ENCODE measurements around the gene UGT3A2. TPM values are rescaled to one million over a fixed set of nuclear protein-coding genes. Genes with fewer than 3 reads are reported as not detected.

The UGT3A2 gene, protein sequence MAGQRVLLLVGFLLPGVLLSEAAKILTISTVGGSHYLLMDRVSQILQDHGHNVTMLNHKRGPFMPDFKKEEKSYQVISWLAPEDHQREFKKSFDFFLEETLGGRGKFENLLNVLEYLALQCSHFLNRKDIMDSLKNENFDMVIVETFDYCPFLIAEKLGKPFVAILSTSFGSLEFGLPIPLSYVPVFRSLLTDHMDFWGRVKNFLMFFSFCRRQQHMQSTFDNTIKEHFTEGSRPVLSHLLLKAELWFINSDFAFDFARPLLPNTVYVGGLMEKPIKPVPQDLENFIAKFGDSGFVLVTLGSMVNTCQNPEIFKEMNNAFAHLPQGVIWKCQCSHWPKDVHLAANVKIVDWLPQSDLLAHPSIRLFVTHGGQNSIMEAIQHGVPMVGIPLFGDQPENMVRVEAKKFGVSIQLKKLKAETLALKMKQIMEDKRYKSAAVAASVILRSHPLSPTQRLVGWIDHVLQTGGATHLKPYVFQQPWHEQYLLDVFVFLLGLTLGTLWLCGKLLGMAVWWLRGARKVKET
- total RNA-seq, result not detected

DNA sequence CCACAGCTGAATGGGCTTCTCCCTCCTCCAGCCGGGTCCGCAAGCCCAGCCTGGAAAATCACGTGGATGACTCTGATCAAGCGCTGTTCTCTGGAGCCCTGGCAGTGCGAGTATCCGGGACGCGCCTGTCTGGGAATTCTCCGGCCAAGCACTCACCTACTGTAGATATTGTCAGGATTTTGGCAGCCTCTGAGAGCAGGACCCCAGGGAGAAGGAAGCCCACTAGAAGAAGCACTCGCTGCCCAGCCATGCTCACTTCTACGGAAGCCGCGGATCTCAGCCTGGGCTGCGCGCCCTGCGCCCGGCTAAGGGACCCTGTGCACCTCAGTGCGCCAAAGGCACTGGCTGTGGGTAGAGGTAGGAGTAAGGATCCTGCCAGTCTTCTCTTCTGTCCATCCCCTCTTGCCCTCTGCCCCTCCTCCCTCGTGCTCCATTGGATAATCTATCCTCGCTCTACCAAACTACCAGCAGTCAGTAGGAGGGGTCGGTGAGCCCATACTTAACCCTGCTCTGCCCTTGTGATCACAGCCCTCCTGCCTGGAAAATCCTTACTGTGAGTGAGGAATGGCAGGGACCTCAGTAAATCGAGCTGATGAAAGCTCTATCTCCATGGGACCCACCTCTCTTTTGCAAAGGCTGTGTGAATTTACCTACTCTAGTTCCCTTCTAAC, at the start of gene UGT3A2:
UGT3A2 (minus strand) TSS at position 343 of the 671 bp plus-strand sequence; CDS start at position 250, 93 bp downstream.
- no peak for DNase-seq

- DNase-seq, result no peak
These were observed 44.6 kb upstream of the UGT3A2 start for GRCh38 chr5:36111238-36111637.

DNA sequence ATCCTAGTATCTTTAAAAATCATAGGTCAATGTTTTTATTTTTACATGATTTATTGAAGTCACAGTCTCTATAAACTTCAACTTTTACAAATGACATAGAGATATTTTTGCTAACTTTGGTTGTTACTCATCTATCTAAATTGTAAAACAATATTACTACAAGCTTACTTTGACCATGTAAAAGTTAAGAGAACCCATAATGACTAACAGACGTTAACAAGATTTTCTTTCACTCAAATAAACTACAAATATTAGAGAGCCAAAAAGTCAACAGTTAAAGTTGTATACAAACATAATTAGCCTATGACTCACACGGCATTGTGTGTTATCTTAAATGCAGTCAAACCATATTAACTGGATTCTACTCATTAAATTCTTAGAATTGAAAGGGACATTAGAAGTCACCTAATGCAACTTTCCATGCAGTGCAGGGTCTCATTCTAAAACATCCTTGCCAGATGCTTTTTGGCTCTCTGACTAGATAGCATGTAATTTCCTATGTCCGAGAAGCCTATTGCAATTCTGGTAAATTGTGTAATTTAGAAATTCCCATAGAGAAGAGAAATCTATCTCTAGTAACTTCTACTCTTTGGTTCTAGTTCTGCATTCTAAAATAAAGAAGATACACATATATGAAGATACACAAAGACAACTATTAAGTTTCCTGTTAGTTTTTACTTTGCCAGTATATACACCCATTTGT, 42.2 kb upstream of the UGT3A2 start:
- no peak for DNase-seq

DNA sequence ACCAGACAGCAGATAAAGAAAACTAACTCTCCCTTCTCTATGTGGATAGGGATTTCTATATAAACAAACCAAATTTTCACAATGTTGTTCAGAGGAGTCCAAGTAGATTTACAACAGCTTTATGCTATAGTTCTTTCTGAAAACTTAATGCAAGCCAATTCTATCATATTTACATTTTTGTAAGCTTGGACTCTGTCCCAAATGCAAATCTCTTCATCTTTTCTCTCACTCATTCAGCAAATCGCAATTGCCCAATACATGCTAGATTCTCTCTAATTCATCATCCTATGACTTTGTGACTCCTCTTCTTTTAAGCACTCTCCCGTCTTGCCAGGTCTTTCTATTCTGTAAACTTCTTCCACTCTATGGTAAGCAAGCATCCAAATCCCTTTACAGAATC, 39.1 kb upstream of the UGT3A2 start:
- DNase-seq, result no peak

- no peak for DNase-seq
These were observed 33.1 kb upstream of the UGT3A2 start for GRCh38 chr5:36099748-36100147.

DNA sequence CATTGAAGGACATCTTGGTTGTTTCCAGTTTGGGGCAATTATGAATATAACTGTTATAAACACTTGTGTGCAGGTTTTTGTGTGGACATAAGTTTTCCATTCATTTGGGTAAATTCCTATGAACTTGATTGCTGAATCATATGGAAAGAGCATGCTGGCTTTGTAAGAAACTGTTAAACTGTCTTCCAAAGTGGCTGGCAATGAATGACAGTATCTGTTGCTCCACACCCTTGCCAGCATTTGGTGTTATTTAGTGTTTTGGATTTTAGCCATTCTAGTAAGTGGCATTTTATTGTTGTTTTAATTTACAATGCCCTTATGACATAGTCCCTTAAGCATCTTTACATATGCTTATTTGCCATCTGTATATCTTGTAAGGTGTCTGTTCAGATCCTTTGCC, 29.8 kb upstream of the UGT3A2 start:
- no peak for DNase-seq

DNA sequence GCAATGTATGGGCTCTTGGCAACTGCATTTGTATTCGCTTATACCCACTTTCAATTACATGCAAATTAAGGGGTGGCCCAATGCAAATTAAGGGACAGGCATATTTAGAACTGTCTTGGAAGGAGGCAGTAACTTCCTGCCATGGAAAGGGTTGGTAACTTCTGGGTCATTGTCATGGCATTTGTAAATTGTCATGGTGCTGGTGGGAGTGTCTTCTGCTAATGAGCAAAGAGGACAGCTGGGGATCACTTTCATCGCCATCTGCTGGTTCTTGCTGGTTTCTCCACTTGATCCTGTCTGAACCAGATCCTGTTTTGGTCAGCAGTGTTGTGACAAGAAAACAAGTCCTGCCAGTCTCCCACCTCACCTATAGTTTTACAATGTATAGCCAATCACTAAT, 23.3 kb upstream of the UGT3A2 start:
- DNase-seq, result no peak

GRCh38 chr5:36079200-36079781, 12.6 kb upstream of the UGT3A2 start:
- DNase-seq, result no peak

DNA sequence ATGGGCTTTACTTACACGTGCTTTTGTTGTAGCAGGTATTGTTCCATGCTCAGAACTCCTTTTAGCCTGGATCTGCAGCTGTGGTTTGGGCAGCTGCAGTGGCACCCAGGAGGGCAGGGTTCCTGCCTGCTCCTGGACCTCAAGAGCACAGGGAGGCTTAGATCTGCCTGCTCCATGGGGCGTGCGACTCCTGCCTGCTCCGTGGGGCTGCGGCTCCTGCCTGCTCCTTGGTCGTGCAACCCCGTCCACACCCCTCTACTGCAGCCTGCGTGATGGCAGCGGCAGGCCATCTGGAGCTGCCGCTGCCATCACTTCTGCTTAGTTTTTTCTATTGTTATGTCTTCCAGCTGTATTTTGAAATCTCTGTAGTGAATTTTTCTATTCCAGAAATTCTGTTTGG, 11.7 kb upstream of the UGT3A2 start:
- no peak for DNase-seq

- DNase-seq, result no peak
These were observed 7.0 kb upstream of the UGT3A2 start for GRCh38 chr5:36073595-36074216.

DNA sequence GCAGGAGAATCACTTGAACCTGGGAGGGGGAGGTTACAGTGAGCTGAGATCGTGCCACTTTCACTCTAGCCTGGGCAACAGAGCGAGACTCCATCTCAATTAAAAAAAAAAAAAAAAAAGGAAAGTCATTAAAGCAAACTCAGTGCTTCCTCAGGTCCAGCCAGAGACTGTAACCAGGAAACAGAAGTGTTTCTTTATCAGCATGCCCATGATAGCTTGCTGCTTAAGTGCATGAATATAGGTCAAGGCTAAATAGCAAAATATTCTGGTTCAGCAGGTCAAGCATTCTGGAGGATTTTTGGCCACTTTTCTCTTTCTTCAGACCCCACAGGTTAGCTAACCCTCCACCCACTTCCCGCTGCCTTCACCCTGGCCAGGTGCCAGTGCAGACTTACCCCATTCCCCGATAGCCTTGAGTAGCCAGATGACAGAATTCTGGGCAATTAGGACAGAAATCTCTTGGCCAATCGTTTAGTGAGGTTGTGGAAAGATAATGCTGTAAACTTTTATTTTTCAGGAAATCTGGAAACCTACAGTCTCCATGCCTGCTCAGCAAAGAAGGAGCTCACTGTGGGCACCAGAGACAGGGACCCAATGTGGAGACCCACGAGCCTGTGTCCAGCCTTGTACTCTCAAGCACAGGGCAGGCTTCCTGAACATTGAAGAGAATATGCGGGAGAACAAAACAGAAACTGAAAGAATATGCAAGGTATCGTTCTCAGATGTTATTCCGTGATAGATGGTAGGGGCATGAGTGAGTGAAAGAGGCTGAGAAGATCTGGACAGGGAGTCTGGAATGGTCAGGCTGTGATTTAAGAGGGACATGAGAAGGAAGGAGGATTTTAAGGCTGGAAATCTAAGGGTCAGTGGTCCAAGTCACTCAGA, 4.2 kb upstream of the UGT3A2 start:
- DNase-seq, result no peak

DNA sequence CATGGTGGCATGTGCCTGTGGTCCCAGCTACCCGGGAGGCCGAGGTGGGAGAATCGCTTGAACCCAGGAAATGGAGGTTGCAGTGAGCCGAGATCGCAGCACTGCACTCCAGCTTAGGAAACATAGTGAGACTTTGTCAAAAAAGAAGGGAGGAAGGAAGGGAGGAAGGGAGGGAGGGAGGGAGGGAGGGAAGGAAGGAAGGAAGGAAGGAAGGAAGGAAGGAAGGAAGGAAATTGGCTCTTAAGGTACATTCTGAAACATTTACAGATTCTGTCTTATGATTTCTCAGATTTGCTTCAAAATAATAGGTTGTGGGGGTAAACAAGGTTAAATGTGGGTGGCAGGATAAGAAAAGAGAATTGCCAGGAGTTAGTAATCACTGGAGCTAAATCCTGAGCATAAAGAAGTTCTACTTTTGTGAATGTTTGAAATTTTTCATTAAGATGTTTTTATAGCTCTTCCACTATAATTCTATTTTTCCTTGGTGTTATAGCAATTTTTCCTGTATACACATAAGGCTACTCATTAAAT, 2.1 kb upstream of the UGT3A2 start:
- DNase-seq, result no peak

GRCh38 chr5:36066001-36066539, 612 bp downstream of the UGT3A2 start:
- DNase-seq, result no peak

GRCh38 chr5:36060420-36060887, 6.2 kb downstream of the UGT3A2 start:
- DNase-seq, result no peak

GRCh38 chr5:36059571-36060419, 6.9 kb downstream of the UGT3A2 start:
- no peak for DNase-seq

DNA sequence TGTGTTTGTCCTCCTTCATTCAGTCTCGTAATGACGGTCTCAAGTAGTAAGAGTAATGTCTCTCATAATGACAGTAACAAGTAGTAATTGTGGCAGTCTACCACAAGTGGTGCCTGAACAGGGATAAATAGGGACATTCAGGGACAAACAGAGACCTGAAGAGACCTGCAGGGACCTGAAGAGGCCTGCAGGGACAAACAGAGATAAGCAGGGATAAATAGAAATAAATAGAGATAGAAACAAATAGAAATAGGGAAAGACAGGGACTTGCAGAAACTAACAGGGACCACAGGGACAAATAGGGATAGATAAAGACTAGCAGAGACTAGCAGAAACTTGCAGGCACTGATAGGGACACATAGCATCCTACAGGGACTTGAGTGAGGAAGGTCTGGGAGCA, 7.9 kb downstream of the UGT3A2 start:
- DNase-seq, result no peak

DNA sequence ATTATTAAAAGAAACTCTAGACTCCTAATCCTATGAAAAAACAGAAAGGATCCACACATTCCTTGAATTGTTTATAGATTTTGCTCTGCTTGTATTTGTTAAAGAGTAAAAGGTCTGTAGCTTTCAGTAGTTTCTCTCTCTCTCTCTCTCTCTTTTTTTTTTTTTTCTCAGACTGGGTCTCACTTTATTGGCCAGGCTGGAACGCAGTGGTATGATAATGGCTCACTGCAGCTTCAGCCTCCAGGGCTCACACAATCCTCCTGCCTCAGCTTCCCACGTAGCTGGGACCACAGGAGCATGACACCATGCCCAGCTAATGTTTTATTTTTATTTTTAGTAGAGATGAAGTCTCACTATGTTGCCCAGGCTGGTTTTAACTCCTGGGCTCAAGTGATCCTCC, 9.3 kb downstream of the UGT3A2 start:
- no peak for DNase-seq

DNA sequence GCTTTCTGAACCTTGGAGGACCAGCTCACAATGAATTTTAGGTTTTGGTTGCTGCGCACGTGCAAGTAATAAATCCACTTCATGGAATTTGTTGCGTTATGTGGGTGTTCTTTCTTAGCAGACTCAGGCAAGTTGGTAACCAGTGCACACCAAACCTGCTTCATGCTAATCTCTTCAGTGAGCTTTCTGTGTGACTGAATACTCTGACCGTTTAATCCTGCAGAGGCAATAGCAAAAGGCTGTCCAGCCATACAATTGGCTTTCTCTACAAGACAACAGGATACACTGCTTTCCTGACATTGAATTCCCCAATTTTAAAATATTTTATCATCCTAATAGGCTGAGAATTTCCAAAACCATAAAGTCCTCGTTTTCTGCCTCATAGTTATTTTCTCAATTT, 10.3 kb downstream of the UGT3A2 start:
- DNase-seq, result no peak

DNA sequence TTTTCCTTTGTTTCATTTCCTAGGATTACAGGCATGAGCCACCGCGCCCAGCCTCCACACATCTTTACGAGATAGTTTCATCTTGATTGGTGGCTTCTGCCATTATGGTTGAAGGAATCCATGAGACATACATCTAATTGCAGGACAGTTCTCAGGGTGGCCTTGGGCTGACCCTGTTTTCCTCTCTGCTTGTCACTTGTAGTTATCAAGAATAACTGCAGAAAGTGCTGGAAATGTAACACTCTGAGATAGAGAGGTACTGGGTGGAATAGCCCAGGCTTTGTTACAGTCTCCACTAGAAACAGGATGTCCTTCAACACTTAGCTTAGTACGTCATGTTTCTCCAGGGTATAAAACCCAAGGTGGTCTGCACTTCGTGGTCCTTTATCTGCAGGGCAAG, 10.7 kb downstream of the UGT3A2 start:
- no peak for DNase-seq

DNA sequence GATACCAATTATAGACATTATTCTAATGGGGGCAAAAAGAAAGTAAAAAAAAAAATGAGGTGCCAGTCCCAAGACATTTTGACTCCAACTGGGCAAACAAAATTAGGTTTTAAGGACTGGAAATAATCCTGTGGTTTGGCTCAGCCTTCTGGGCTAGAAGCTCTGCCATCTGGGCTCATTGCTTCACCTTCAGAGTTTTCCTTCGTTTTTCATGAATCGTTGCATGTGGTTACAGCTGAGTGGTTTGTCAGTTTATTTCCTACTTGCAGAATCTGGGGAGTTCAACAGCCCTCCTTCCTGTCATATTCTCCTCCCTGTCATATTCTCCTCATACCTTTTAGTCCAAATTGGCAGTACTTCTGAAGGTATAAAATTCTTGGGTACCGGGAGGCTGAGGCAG, 12.0 kb downstream of the UGT3A2 start:
- DNase-seq, result no peak

Data from effector CD4-positive, alpha-beta T cell (primary cell).